IMR-90 (cell line): ENCODE measurements around the gene FAM151A. TPM values are rescaled to one million over a fixed set of nuclear protein-coding genes. Genes with fewer than 3 reads are reported as not detected.

Experiments
- ATAC-seq: fragments of 200-7000 bp; cut with Tn5 transposase; 2 replicates; pipeline ENCODE4 v1.9.1; 2020; ENCODE audit warnings: low read depth, mild to moderate bottlenecking, moderate library complexity
- BruUV-seq: library from RNA; stranded (reverse); fragments of 400-500 nt; replicated peaks from 2 replicates; lab custom pipeline; 2021; lab: Mats Ljungman, UMichigan
- CTCF ChIA-PET: fragments of 300-600 bp; formaldehyde crosslinking; extraction: SDS; loops from one replicate; lab custom pipeline; 2021; ENCODE audit warnings: antibody characterized with exemption; lab: Yijun Ruan, JAX
- POLR2A ChIA-PET: fragments of 300-600 bp; sonication (Branson Sonifier 250); formaldehyde crosslinking; loops from one replicate; lab custom pipeline; 2022; ENCODE audit warnings: antibody characterized with exemption; ENCODE audit not compliant: unreplicated experiment; lab: Charles Lee
- DNase-seq: peaks from one replicate; pipeline ENCODE4 v3.0.0; 2013
- H2AFZ ChIP-seq: replicated peaks from 2 replicates; pipeline ENCODE3; 2013; ENCODE audit warnings: low read length, mild to moderate bottlenecking; ENCODE audit not compliant: poor library complexity
- H2AK5ac ChIP-seq: 2 replicates; pipeline ENCODE4 v1.6.1; 2013; ENCODE audit warnings: low read depth, low read length, inconsistent platforms
- H2AK9ac ChIP-seq: replicated peaks from 2 replicates; pipeline ENCODE3; 2013; ENCODE audit warnings: mild to moderate bottlenecking, low read depth, low read length, moderate library complexity; ENCODE audit not compliant: poor library complexity
- H2BK120ac ChIP-seq: 2 replicates; pipeline ENCODE4 v1.6.1; 2013; ENCODE audit warnings: low read depth, low read length, inconsistent platforms
- H2BK15ac ChIP-seq: 3 replicates; pipeline ENCODE4 v1.6.1; 2013; ENCODE audit warnings: low read depth, low read length, inconsistent platforms
- H2BK20ac ChIP-seq: 2 replicates; pipeline ENCODE4 v1.6.1; 2013; ENCODE audit warnings: low read depth, mild to moderate bottlenecking, inconsistent platforms, low read length, moderate library complexity
- H2BK5ac ChIP-seq: 2 replicates; pipeline ENCODE4 v1.6.1; 2013; ENCODE audit warnings: mild to moderate bottlenecking, low read depth, low read length, inconsistent platforms; ENCODE audit not compliant: poor library complexity, severe bottlenecking
- H3K14ac ChIP-seq: replicated peaks from 2 replicates; pipeline ENCODE4 v1.6.1; 2013; ENCODE audit warnings: low read depth, low read length, inconsistent platforms
- H3K18ac ChIP-seq: 2 replicates; pipeline ENCODE4 v1.6.1; 2013; ENCODE audit warnings: low read depth, low read length, control low read depth
- H3K23ac ChIP-seq: 2 replicates; pipeline ENCODE4 v1.6.1; 2013; ENCODE audit warnings: low read depth, low read length, inconsistent platforms
- H3K27ac ChIP-seq: 2 replicates; pipeline ENCODE4 v1.5.1; 2013; ENCODE audit warnings: mild to moderate bottlenecking, control low read depth, low read length; ENCODE audit not compliant: insufficient read depth
- H3K27me3 ChIP-seq: 2 replicates; pipeline ENCODE4 v1.6.1; 2013; ENCODE audit warnings: low read length; ENCODE audit not compliant: control insufficient read depth, insufficient read depth
- H3K36me3 ChIP-seq: 2 replicates; pipeline ENCODE4 v1.6.1; 2013; ENCODE audit warnings: low read length, mixed read lengths; ENCODE audit not compliant: control insufficient read depth, insufficient read depth
- H3K4ac ChIP-seq: 2 replicates; pipeline ENCODE4 v1.6.1; 2013; ENCODE audit warnings: low read depth, low read length, inconsistent platforms
- H3K4me1 ChIP-seq: 2 replicates; pipeline ENCODE4 v1.6.1; 2013; ENCODE audit warnings: low read length, mixed read lengths; ENCODE audit not compliant: control insufficient read depth, insufficient read depth
- H3K4me2 ChIP-seq: 2 replicates; pipeline ENCODE4 v1.6.1; 2013; ENCODE audit warnings: low read depth, mild to moderate bottlenecking, control low read depth, low read length, moderate library complexity
- H3K4me3 ChIP-seq: 2 replicates; pipeline ENCODE4 v1.5.1; 2013; ENCODE audit warnings: low read depth, mild to moderate bottlenecking, control low read depth, low read length, moderate library complexity; ENCODE audit not compliant: insufficient read depth
- H3K56ac ChIP-seq: 2 replicates; pipeline ENCODE4 v1.6.1; 2013; ENCODE audit warnings: low read length, inconsistent platforms; ENCODE audit not compliant: insufficient read depth; ENCODE audit errors: extremely low read depth
- H3K79me1 ChIP-seq, 2 experiments: 2 replicates each; pipeline ENCODE4 v1.6.1; 2013; ENCODE audit warnings: low read length in 2 of 2, inconsistent platforms in 1 of 2, low read depth in 1 of 2
- H3K9ac ChIP-seq: 2 replicates; pipeline ENCODE4 v1.6.1; 2013; ENCODE audit warnings: low read depth, low read length, control low read depth
- H3K9me1 ChIP-seq: 2 replicates; pipeline ENCODE4 v1.6.1; 2013; ENCODE audit warnings: low read length, inconsistent platforms; ENCODE audit not compliant: insufficient read depth
- H3K9me3 ChIP-seq: 2 replicates; pipeline ENCODE4 v1.6.1; 2013; ENCODE audit warnings: low read length; ENCODE audit not compliant: control insufficient read depth, insufficient read depth
- H4K20me1 ChIP-seq: 2 replicates; pipeline ENCODE4 v1.6.1; 2013; ENCODE audit warnings: low read length, inconsistent platforms; ENCODE audit not compliant: insufficient read depth
- H4K5ac ChIP-seq: 2 replicates; pipeline ENCODE4 v1.6.1; 2013; ENCODE audit warnings: mild to moderate bottlenecking, low read depth, low read length, control low read depth
- H4K8ac ChIP-seq, 2 experiments: 2 replicates each; pipeline ENCODE4 v1.6.1; 2013; ENCODE audit warnings: low read depth in 2 of 2, low read length in 2 of 2, control low read depth in 1 of 2, inconsistent platforms in 1 of 2
- H4K91ac ChIP-seq: 2 replicates; pipeline ENCODE4 v1.6.1; 2013; ENCODE audit warnings: low read depth, low read length, inconsistent platforms; ENCODE audit not compliant: insufficient read depth
- BHLHE40 ChIP-seq: fragments of 150-350 bp; IDR thresholded peaks from 2 replicates; pipeline ENCODE4 v1.6.1; 2016; ENCODE audit warnings: mild to moderate bottlenecking, low read depth, low read length
- CEBPB ChIP-seq: IDR thresholded peaks from 2 replicates; pipeline ENCODE4 v1.6.1; 2012; ENCODE audit warnings: low read depth, low read length, improper control_type of control experiment
- CHD1 ChIP-seq: IDR thresholded peaks from 2 replicates; pipeline ENCODE4 v1.6.1; 2012; ENCODE audit warnings: low read depth, low read length, improper control_type of control experiment
- FOS ChIP-seq: fragments of 150-350 bp; IDR thresholded peaks from 2 replicates; pipeline ENCODE4 v1.6.1; 2016; ENCODE audit warnings: low read depth, low read length
- MAFK ChIP-seq: IDR thresholded peaks from 2 replicates; pipeline ENCODE4 v1.6.1; 2012; ENCODE audit warnings: low read depth, low read length, improper control_type of control experiment
- MAZ ChIP-seq: IDR thresholded peaks from 2 replicates; pipeline ENCODE4 v1.6.1; 2012; ENCODE audit warnings: low read depth, mild to moderate bottlenecking, low read length, improper control_type of control experiment, moderate library complexity, borderline replicate concordance
- MXI1 ChIP-seq: IDR thresholded peaks from 2 replicates; pipeline ENCODE4 v1.6.1; 2012; ENCODE audit warnings: low read depth, mild to moderate bottlenecking, low read length, moderate library complexity, borderline replicate concordance
- NFE2L2 ChIP-seq: fragments of 150-350 bp; IDR thresholded peaks from 2 replicates; pipeline ENCODE4 v1.6.1; 2016; ENCODE audit warnings: low read depth, mild to moderate bottlenecking, low read length
- POLR2A ChIP-seq: IDR thresholded peaks from 2 replicates; pipeline ENCODE4 v1.6.1; 2012; ENCODE audit warnings: mild to moderate bottlenecking, low read depth, low read length
- RAD21 ChIP-seq: IDR thresholded peaks from 2 replicates; pipeline ENCODE4 v1.6.1; 2012; ENCODE audit warnings: low read length, improper control_type of control experiment
- RCOR1 ChIP-seq: IDR thresholded peaks from 2 replicates; pipeline ENCODE4 v1.6.1; 2012; ENCODE audit warnings: mild to moderate bottlenecking, low read length, improper control_type of control experiment; ENCODE audit not compliant: insufficient replicate concordance
- RFX5 ChIP-seq: IDR thresholded peaks from 2 replicates; pipeline ENCODE4 v1.8.0; 2012; ENCODE audit warnings: low read depth, mild to moderate bottlenecking, low read length, moderate library complexity
- SMC3 ChIP-seq: fragments of 150-350 bp; IDR thresholded peaks from 2 replicates; pipeline ENCODE4 v1.6.1; 2016; ENCODE audit warnings: low read depth, mild to moderate bottlenecking, antibody characterized with exemption, low read length, moderate library complexity
- WGBS, 2 experiments: methylation state at CpG; one replicate each; pipeline versions ENCODE4 v1.1.5 to v1.1.7; 2013; ENCODE audit warnings: missing lambda C conversion rate in 2 of 2; ENCODE audit not compliant: insufficient read length in 1 of 2; ENCODE audit errors: extremely low coverage in 2 of 2; 5-methylcytosine and 5-hydroxymethylcytosine counted together
- dilution Hi-C: fragments of 300-500 bp; cut with HindIII; formaldehyde crosslinking; loops from one replicate; pipeline ENCODE4 v1.14.3; 2018; ENCODE audit warnings: low sequenced_read_pairs; ENCODE audit not compliant: unreplicated experiment
- in situ Hi-C: fragments of 300-500 bp; cut with MboI; formaldehyde crosslinking; loops from 3 replicates; pipeline ENCODE4 v1.14.3; 2019; ENCODE audit warnings: low sequenced_read_pairs, inconsistent platforms, mixed read lengths
- intact Hi-C: fragments of 100-400 bp; cut with micrococcal nuclease; formaldehyde crosslinking; loops from 2 replicates; pipeline ENCODE4 v1.10.0; 2022
- polyA plus RNA-seq, 3 experiments: library from polyadenylated mRNA; depleted of rRNA; stranded (reverse); fragments of >200 nt; gene quantifications; 2 replicates each; pipeline ENCODE4 v1.2.3, GENCODE V29; 2012; ENCODE audit warnings: low replicate concordance in 1 of 3
- total RNA-seq: library from RNA; depleted of rRNA; stranded (reverse); fragments of >200 nt; gene quantifications from 2 replicates; pipeline ENCODE4 v1.2.3, GENCODE V29; 2012
- TF ChIP-seq, protein P1 (sequence below): fragments of 150-350 bp; IDR thresholded peaks from 2 replicates; pipeline ENCODE4 v1.6.1; 2017; ENCODE audit warnings: mild to moderate bottlenecking, antibody characterized with exemption, low read length, low read depth
- TF ChIP-seq, protein P2 (sequence below): conservative IDR thresholded peaks from 2 replicates; pipeline ENCODE4 v1.5.1; 2012; ENCODE audit warnings: mild to moderate bottlenecking, low read depth, low read length, improper control_type of control experiment
- TF ChIP-seq, protein P3 (sequence below): fragments of 150-350 bp; IDR thresholded peaks from 2 replicates; pipeline ENCODE4 v1.6.1; 2016; ENCODE audit warnings: low read depth, mild to moderate bottlenecking, low read length, moderate library complexity, borderline replicate concordance

FAM151A gene
- total and polyA plus RNA-seq, 2 of the 4 experiments (the other 2 are of a cell fraction) = not detected

DNA sequence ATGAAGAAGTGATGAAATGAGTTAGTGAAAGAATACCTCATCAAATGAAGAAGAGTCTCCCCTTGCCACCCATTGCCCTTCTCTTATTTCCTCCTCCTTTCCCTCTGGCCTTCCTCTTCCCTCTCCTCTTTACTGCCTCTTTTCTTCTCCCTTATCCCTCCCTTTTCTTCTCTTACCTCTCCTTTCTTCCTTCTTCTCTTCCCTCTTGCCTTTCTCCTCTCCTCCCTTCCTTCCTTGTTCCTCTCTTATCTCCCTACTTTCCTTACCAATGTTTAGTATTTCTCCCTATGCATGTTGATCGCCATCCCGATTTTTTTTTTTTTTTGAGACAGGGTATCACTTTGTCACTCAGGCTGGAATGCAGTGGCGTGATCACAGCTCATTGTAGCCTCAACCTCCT lies 27.1 kb upstream of the FAM151A start:
- intact Hi-C loops = no loop called here
- dilution Hi-C loops = no loop called here
- H2BK20ac ChIP-seq = no peak overlapping the region
- TF ChIP-seq MAZ (no peak), BHLHE40 (no peak), RAD21 (no peak), RCOR1 (no peak), FOS (no peak), NFE2L2 (no peak), SMC3 (no peak), MAFK (no peak), CHD1 (no peak), CEBPB (no peak), MXI1 (no peak), RFX5 (no peak), POLR2A (no peak)
- TF ChIP-seq, protein P1, sequence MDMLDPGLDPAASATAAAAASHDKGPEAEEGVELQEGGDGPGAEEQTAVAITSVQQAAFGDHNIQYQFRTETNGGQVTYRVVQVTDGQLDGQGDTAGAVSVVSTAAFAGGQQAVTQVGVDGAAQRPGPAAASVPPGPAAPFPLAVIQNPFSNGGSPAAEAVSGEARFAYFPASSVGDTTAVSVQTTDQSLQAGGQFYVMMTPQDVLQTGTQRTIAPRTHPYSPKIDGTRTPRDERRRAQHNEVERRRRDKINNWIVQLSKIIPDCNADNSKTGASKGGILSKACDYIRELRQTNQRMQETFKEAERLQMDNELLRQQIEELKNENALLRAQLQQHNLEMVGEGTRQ = no peak
- TF ChIP-seq, protein P2, sequence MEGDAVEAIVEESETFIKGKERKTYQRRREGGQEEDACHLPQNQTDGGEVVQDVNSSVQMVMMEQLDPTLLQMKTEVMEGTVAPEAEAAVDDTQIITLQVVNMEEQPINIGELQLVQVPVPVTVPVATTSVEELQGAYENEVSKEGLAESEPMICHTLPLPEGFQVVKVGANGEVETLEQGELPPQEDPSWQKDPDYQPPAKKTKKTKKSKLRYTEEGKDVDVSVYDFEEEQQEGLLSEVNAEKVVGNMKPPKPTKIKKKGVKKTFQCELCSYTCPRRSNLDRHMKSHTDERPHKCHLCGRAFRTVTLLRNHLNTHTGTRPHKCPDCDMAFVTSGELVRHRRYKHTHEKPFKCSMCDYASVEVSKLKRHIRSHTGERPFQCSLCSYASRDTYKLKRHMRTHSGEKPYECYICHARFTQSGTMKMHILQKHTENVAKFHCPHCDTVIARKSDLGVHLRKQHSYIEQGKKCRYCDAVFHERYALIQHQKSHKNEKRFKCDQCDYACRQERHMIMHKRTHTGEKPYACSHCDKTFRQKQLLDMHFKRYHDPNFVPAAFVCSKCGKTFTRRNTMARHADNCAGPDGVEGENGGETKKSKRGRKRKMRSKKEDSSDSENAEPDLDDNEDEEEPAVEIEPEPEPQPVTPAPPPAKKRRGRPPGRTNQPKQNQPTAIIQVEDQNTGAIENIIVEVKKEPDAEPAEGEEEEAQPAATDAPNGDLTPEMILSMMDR = no peak
- TF ChIP-seq, protein P3, sequence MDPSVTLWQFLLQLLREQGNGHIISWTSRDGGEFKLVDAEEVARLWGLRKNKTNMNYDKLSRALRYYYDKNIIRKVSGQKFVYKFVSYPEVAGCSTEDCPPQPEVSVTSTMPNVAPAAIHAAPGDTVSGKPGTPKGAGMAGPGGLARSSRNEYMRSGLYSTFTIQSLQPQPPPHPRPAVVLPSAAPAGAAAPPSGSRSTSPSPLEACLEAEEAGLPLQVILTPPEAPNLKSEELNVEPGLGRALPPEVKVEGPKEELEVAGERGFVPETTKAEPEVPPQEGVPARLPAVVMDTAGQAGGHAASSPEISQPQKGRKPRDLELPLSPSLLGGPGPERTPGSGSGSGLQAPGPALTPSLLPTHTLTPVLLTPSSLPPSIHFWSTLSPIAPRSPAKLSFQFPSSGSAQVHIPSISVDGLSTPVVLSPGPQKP = no peak
- no peak overlapping the region for H2AK9ac ChIP-seq
- H3K27ac ChIP-seq = no peak overlapping the region
- no peak overlapping the region for H2BK15ac ChIP-seq
- no peak overlapping the region for H2BK120ac ChIP-seq
- H3K27me3 ChIP-seq = peaks cover 36% of the 10 kb centered on the region
- H3K4me2 ChIP-seq = no peak overlapping the region
- no peak overlapping the region for H3K23ac ChIP-seq
- no peak overlapping the region for H3K56ac ChIP-seq
- no peak overlapping the region for H4K91ac ChIP-seq
- H2AK5ac ChIP-seq = no peak overlapping the region
- no peaks in the 10 kb centered on the region for H3K9me3 ChIP-seq
- no peak overlapping the region for H4K5ac ChIP-seq
- H3K4ac ChIP-seq = no peak overlapping the region
- H4K20me1 ChIP-seq = no peaks in the 10 kb centered on the region
- ATAC-seq = no peak
- ChIA-PET POLR2A (no interaction called here), CTCF (no interaction called here)
- H3K9ac ChIP-seq = no peak overlapping the region
- no peaks in the 10 kb centered on the region for H3K36me3 ChIP-seq
- no peaks in the 10 kb centered on the region for H3K4me1 ChIP-seq
- DNase-seq = no peak
- H2BK5ac ChIP-seq = no peak overlapping the region
- 33% methylated on average over 2 of the region's 3 CpGs; no CpG with 5 or more reads in 1 of the 2 experiments for WGBS, 2 experiments
- H3K4me3 ChIP-seq = no peak overlapping the region
- H3K14ac ChIP-seq = no peak overlapping the region
- H3K18ac ChIP-seq = no peak overlapping the region
- H3K79me1 ChIP-seq = no peaks in the 10 kb centered on the region
- H4K8ac ChIP-seq = no peak overlapping the region
- in situ Hi-C loops = no loop called here
- BruUV-seq = no TSS peak
- no peak overlapping the region for H2AFZ ChIP-seq
- no peaks in the 10 kb centered on the region for H3K9me1 ChIP-seq
